T47D (cell line): ENCODE measurements around the gene SH3RF1.

Experiments used
- DNase-seq, 2 experiments: peaks; one replicate each; pipeline versions ENCODE4 v3.0.0 to v3.0.0-alpha.2; 2011 to 2012; ENCODE audit warnings: low read depth in 1 of 2, low spot score in 1 of 2
- JUND ChIP-seq: IDR thresholded peaks from 2 replicates; pipeline ENCODE4 v1.6.1; 2012; ENCODE audit warnings: low read depth
- in situ Hi-C: cut with HindIII; loops from 2 replicates; pipeline ENCODE4 v1.10.0; 2016; ENCODE audit warnings: low sequenced_read_pairs, low pct_unique_long_range_greater_than_20kb

The SH3RF1 gene

GRCh38 chr4:169167957-169168858 is 102.5 kb downstream of the SH3RF1 start:
- TF ChIP-seq JUND, result no peak
- in situ Hi-C loops, result no loop called here
- no peak for DNase-seq

- no peak for TF ChIP-seq JUND
- no peak for DNase-seq
- in situ Hi-C loops, result no loop called here
Measured at GRCh38 chr4:169164669-169165415, 105.9 kb downstream of the SH3RF1 start.

- DNase-seq, result no peak
- no peak for TF ChIP-seq JUND
- in situ Hi-C loops, result no loop called here
Measured at GRCh38 chr4:169163947-169164668, 106.6 kb downstream of the SH3RF1 start.

- no peak for DNase-seq
- no peak for TF ChIP-seq JUND
- in situ Hi-C loops, result no loop called here
Measured at GRCh38 chr4:169163495-169163894, 107.3 kb downstream of the SH3RF1 start.

DNA sequence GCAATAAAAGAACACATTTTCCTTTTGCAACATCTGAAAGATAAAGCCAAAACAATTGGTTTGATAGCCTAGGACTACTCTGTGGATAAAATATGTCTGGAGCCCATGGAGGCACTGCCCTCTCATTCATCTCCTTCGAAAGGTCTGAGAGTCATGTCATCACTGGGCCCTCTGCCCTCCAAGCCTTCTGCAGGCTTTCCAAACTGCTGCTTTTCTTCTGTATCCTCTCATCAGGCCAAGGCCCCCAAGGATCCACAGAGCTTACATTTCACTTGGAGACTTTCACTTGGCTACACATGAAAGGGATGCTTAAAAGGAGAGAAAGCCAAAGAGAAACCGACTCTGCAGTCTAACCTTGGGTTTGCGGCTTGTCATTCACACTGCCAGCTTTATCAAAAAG is 109.9 kb downstream of the SH3RF1 start:
- in situ Hi-C loops, result no loop called here
- TF ChIP-seq JUND, result no peak
- DNase-seq, result no peak

- DNase-seq, result no peak
- TF ChIP-seq JUND, result no peak
- in situ Hi-C loops, result no loop called here
Measured at GRCh38 chr4:169159624-169160171, 111.1 kb downstream of the SH3RF1 start.

GRCh38 chr4:169158861-169159260 is 111.9 kb downstream of the SH3RF1 start:
- no peak for DNase-seq
- no peak for TF ChIP-seq JUND
- in situ Hi-C loops, result no loop called here

DNA sequence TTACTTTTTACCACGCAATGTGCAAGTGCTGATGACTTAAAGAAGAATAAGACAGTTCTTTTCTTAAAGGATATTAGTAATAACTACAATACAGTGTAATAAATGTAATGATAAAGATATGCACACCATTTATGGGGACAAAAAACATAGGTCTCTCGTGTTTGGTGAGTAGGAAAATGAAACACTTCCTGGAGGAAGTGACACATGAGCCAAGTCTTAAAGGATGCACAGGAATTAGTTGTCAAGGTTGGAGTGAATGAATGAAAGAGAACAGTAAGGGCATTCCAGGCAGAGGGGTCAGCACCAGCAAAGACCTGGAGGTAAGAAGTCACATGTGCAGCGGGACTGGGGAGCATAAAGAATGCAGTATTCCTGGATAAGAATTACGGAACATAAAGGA is 112.7 kb downstream of the SH3RF1 start:
- in situ Hi-C loops, result no loop called here
- no peak for DNase-seq
- TF ChIP-seq JUND, result no peak

DNA sequence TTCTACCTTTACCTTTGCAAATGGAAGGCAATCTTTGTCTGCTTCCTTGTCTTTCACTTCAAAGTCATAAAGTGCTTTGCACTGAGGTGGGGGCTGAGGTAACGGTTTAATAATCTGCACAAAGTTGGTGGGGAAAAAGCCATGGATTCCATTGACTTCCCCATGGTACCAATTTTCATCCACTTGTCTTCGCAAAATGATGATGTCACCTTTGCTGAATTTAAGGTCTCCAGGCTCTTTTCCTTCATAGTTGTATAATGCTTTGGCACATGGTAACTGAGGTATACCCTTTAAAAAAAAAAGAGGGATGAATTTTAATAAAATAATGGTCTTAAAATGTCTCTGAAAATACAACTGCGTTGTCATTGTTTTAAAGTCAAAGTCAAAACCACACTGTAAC is 114.4 kb downstream of the SH3RF1 start:
- no peak for DNase-seq
- no peak for TF ChIP-seq JUND
- in situ Hi-C loops, result no loop called here

GRCh38 chr4:169154121-169154520 is 116.6 kb downstream of the SH3RF1 start:
- in situ Hi-C loops, result no loop called here
- DNase-seq, result no peak
- TF ChIP-seq JUND, result no peak

- no peak for DNase-seq
- in situ Hi-C loops, result no loop called here
- TF ChIP-seq JUND, result no peak
Measured at GRCh38 chr4:169153481-169154087, 117.2 kb downstream of the SH3RF1 start.

- in situ Hi-C loops, result no loop called here
- no peak for TF ChIP-seq JUND
- DNase-seq, result no peak
Measured at GRCh38 chr4:169152899-169153298, 117.9 kb downstream of the SH3RF1 start.

DNA sequence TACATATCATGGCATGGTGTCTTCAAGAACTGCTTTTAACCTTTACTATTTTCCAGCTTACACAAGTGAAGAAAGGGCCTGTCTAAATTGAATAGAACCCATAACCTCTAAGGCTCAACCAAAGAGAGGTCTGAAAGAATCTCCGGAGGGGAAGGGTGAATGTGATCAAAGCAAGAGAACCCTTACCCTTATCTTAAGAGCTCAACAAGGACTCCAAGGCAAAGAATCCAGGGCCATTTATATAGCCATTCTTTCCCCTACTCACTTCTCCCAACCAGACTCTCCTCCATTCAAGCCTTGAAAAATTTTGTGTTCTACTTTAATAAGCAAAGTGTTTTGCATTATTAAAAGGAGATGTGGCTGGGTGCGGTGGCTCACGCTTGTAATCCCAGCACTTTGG is 118.7 kb downstream of the SH3RF1 start:
- TF ChIP-seq JUND, result no peak
- in situ Hi-C loops, result no loop called here
- no peak for DNase-seq
